Endothelial cell of umbilical vein (primary cell): ENCODE results near the gene ATXN1. TPM values are rescaled to one million over a fixed set of nuclear protein-coding genes. Genes with fewer than 3 reads are reported as not detected.
"Not testable (repeated sequence)": the region's sequence is repeated elsewhere in the genome, so short reads cannot be mapped to it uniquely, and the experiment has no call there.

Experiments
- BruUV-seq: library from RNA; stranded (reverse); fragments of 400-500 nt; replicated peaks from 2 replicates; lab custom pipeline; 2021; lab: Mats Ljungman, UMichigan
- CTCF ChIA-PET: fragments of 300-600, 350-600 bp; sonication (Branson Sonifier 250); formaldehyde crosslinking; loops from one replicate; lab custom pipeline; 2021; ENCODE audit warnings: antibody characterized with exemption, inconsistent platforms; lab: Charles Lee
- POLR2A ChIA-PET: fragments of 300-600, 350-600 bp; sonication (Branson Sonifier 250); formaldehyde crosslinking; loops from one replicate; lab custom pipeline; 2021; ENCODE audit warnings: antibody characterized with exemption, inconsistent platforms; lab: Charles Lee
- DNase-seq: peaks from one replicate; pipeline ENCODE4 v3.0.0-alpha.2; 2011; ENCODE audit warnings: low read depth, low spot score
- FAIRE-seq: peaks from 2 replicates; lab custom pipeline; 2011; peaks lifted over from hg19 to GRCh38; lab: Jason Lieb, UNC
- H2AFZ ChIP-seq: 2 replicates; pipeline ENCODE4 v1.6.0; 2012; ENCODE audit warnings: low read depth, low read length, control low read depth, inconsistent platforms
- H3K27ac ChIP-seq: 2 replicates; pipeline ENCODE4 v1.5.1; 2011; ENCODE audit warnings: low read depth, mild to moderate bottlenecking, control low read depth, low read length, moderate library complexity; ENCODE audit not compliant: insufficient read depth
- H3K27me3 ChIP-seq, 2 experiments: 2 replicates each; pipeline versions ENCODE4 v1.6.0 to v1.6.1; 2011; ENCODE audit warnings: low read length in 2 of 2, mixed read lengths in 1 of 2; ENCODE audit not compliant: control insufficient read depth in 2 of 2, insufficient read depth in 2 of 2
- H3K36me3 ChIP-seq, 2 experiments: 2 replicates in 1 of 2; 3 replicates in 1 of 2; pipeline ENCODE4 v1.5.1; 2011; ENCODE audit warnings: low read length in 2 of 2, mild to moderate bottlenecking in 1 of 2, moderate library complexity in 1 of 2; ENCODE audit not compliant: control insufficient read depth in 2 of 2, insufficient read depth in 2 of 2; ENCODE audit errors: extremely low read depth in 1 of 2
- H3K4me1 ChIP-seq: 3 replicates; pipeline ENCODE4 v1.5.1; 2011; ENCODE audit warnings: mild to moderate bottlenecking, low read length; ENCODE audit not compliant: control insufficient read depth, insufficient read depth; ENCODE audit errors: extremely low read depth
- H3K4me2 ChIP-seq: 2 replicates; pipeline ENCODE4 v1.6.1; 2011; ENCODE audit warnings: low read length, control low read depth, mixed read lengths; ENCODE audit not compliant: insufficient read depth
- H3K4me3 ChIP-seq, 3 experiments: fragments of 200-600 bp in 1 of 3; sonication (generic), shearing (Covaris generic) in 1 of 3; replicated peaks in 1 of 3; 2 replicates each; pipeline ENCODE4 v1.5.1; 2011 to 2016; ENCODE audit warnings: control low read depth in 3 of 3, low read length in 3 of 3, mild to moderate bottlenecking in 2 of 3, inconsistent platforms in 1 of 3, low read depth in 1 of 3, moderate library complexity in 1 of 3; ENCODE audit not compliant: insufficient read depth in 1 of 3
- H3K79me2 ChIP-seq: 2 replicates; pipeline ENCODE4 v1.6.0; 2012; ENCODE audit warnings: low read length, inconsistent platforms; ENCODE audit not compliant: control insufficient read depth, insufficient read depth
- H3K9ac ChIP-seq: replicated peaks from 2 replicates; pipeline ENCODE3; 2011; ENCODE audit warnings: low read length, control low read depth; ENCODE audit not compliant: insufficient read depth; ENCODE audit errors: extremely low read depth
- H3K9me1 ChIP-seq: replicated peaks from 3 replicates; pipeline ENCODE4 v1.6.0; 2011; ENCODE audit warnings: mild to moderate bottlenecking, low read length; ENCODE audit not compliant: control insufficient read depth, insufficient read depth; ENCODE audit errors: extremely low read depth
- H3K9me3 ChIP-seq: replicated peaks from 2 replicates; pipeline ENCODE4 v1.5.1; 2012; ENCODE audit warnings: low read length, inconsistent platforms; ENCODE audit not compliant: control insufficient read depth, insufficient read depth
- H4K20me1 ChIP-seq: replicated peaks from 2 replicates; pipeline ENCODE3; 2011; ENCODE audit warnings: mild to moderate bottlenecking, low read length; ENCODE audit not compliant: control insufficient read depth, insufficient read depth; ENCODE audit errors: extremely low read depth
- CTCF ChIP-seq, 2 donors: IDR thresholded peaks; 1 replicate in 1 of 2; 2 replicates in 1 of 2; pipeline ENCODE4 v1.5.1; 2011; ENCODE audit warnings: low read length in 2 of 2, mild to moderate bottlenecking in 2 of 2, moderate library complexity in 2 of 2, control low read depth in 1 of 2, inconsistent platforms in 1 of 2, low read depth in 1 of 2; ENCODE audit not compliant: insufficient read depth in 1 of 2; ENCODE audit errors: extremely low read depth in 1 of 2
- EZH2 ChIP-seq: IDR thresholded peaks from 2 replicates; pipeline ENCODE4 v1.6.1; 2012; ENCODE audit warnings: borderline replicate concordance, low read depth, mild to moderate bottlenecking, moderate library complexity, low read length, inconsistent platforms; ENCODE audit not compliant: severe bottlenecking
- FOS ChIP-seq: IDR thresholded peaks from 2 replicates; pipeline ENCODE4 v1.6.1; 2011; ENCODE audit warnings: mild to moderate bottlenecking, low read length, moderate library complexity, borderline replicate concordance; ENCODE audit not compliant: insufficient read depth
- GATA2 ChIP-seq: IDR thresholded peaks from 2 replicates; pipeline ENCODE4 v1.7.0; 2011; ENCODE audit warnings: low read depth, mild to moderate bottlenecking, moderate library complexity, mixed read lengths, low read length; ENCODE audit not compliant: insufficient read length, insufficient read depth
- JUN ChIP-seq: IDR thresholded peaks from 2 replicates; pipeline ENCODE4 v1.6.1; 2011; ENCODE audit warnings: borderline replicate concordance, low read depth; ENCODE audit not compliant: insufficient read length, insufficient read depth
- MAX ChIP-seq: IDR thresholded peaks from 2 replicates; pipeline ENCODE4 v1.6.1; 2011; ENCODE audit not compliant: insufficient read depth, insufficient read length
- MYC ChIP-seq: IDR thresholded peaks from one replicate; pipeline ENCODE4 v1.6.1; 2011; ENCODE audit warnings: mild to moderate bottlenecking, low read depth, low read length
- POLR2A ChIP-seq: IDR thresholded peaks from 2 replicates; pipeline ENCODE4 v1.6.1; 2012; ENCODE audit warnings: low read depth, mild to moderate bottlenecking, control low read depth, low read length
- POLR2AphosphoS5 ChIP-seq: IDR thresholded peaks from 2 replicates; pipeline ENCODE4 v1.6.1; 2012; ENCODE audit warnings: low read depth, mild to moderate bottlenecking, control low read depth, low read length, moderate library complexity; ENCODE audit not compliant: insufficient read depth
- dilution Hi-C: fragments of 300-500 bp; cut with MboI; formaldehyde crosslinking; loops from one replicate; pipeline ENCODE4 v1.15.0; 2019; ENCODE audit warnings: low sequenced_read_pairs; ENCODE audit not compliant: extremely low pct_ligation_motif_present
- intact Hi-C: fragments of 100-400 bp; cut with micrococcal nuclease; formaldehyde crosslinking; loops from one replicate; pipeline ENCODE4 v1.10.0; 2022
- polyA plus RNA-seq, 4 experiments: library from polyadenylated mRNA; depleted of rRNA in 3 of 4; stranded (reverse) in 3 of 4; unstranded in 1 of 4; fragments of >200 nt; gene quantifications; 2 replicates each; pipeline versions ENCODE4 v1.2.1 to v1.2.3, GENCODE V29; 2011 to 2012; ENCODE audit warnings: missing spikeins in 1 of 4
- total RNA-seq: library from RNA; stranded (reverse); gene quantifications from 2 replicates; pipeline ENCODE4 v1.2.3, GENCODE V29; 2021

ATXN1 gene
- total and polyA plus RNA-seq, 2 donors (not counting 3 experiments of a cell fraction or from before 2014, with no cell fraction given), result 16.4 to 33.0 TPM

DNA sequence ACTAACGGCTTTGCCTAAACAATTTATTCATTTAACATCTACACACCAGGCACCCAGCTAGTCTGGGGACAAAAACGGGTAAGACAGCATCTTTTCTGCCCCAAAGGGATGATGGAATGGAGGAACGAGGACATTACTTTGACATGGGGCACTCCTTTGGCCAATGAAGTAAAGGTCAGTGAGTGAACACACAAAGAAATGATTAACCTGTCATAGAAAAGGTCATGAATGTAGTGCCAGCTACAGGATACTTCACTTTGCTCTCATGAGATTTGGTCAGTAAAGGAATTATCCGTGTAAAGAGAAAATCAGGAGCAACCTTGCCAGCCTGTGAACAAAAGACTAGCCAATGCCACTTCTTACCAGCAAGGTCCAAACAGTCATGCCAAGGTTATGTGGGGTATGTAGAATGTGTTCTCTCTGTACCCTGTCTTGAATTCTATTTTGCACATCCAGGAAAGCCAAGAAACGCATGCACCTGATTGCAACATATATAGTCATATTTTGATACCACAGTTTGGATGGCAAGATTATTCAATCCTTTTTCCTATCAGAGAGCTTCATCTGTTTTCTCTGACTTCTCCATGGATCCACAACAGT, 377.6 kb downstream of the ATXN1 start:
- Histone ChIP-seq H3K4me1 (no peaks in the 10 kb centered on the region), H3K9me3 (no peaks in the 10 kb centered on the region), H3K4me2 (no peak overlapping the region), H3K27me3 (no peaks in the 10 kb centered on the region), H4K20me1 (no peaks in the 10 kb centered on the region), H3K9ac (no peak overlapping the region), H3K79me2 (no peaks in the 10 kb centered on the region), H3K4me3 (no peak overlapping the region), H3K36me3 (no peaks in the 10 kb centered on the region), H2AFZ (no peak overlapping the region), H3K27ac (no peak overlapping the region), H3K9me1 (no peaks in the 10 kb centered on the region)
- dilution Hi-C loops (no loop called here), intact Hi-C loops (no loop called here)
- FAIRE-seq (no peak), DNase-seq (no peak)
- ChIA-PET POLR2A (no interaction called here), CTCF (interaction anchor here (0.7 kb wide), 1 partner anchor 52 kb away, joined by 3 read pairs; no protein-coding TSS in a partner anchor)
- no peak for TF ChIP-seq JUN
- TF ChIP-seq POLR2A, result no peak
- TF ChIP-seq FOS, result no peak
- no peak for TF ChIP-seq POLR2AphosphoS5
- TF ChIP-seq CTCF (IDR thresholded peaks at IDR 0.05; ENCODE audit: extremely low read depth in 1 of 2, insufficient read depth in 1 of 2, low read depth in 1 of 2, low read length in 2 of 2), result no peak
- TF ChIP-seq EZH2, result no peak
- no peak for TF ChIP-seq MYC
- TF ChIP-seq GATA2, result no peak
- TF ChIP-seq MAX, result no peak
- no TSS peak for BruUV-seq

DNA sequence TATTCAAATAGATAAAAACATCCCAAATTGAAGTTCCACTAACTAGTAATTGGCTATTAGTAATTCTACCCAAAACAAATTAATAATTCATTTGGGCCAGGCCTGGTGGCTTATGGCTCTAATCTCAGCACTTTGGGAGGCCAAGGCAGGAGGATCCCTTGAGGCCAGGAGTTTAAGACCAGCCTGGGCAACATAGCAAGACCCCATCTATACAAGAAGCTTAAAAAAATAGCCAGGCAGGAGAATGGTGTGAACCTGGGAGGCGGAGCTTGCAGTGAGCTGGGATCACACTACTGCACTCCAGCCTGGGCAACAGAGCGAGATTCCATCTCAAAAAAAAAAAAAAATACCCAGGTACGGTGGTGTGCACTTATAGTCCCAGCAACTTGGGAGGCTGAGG, 379.3 kb downstream of the ATXN1 start:
- H3K4me2 ChIP-seq, H3K36me3 ChIP-seq, H2AFZ ChIP-seq, H3K9me3 ChIP-seq, H3K9ac ChIP-seq, DNase-seq, BruUV-seq, H3K27ac ChIP-seq, H3K9me1 ChIP-seq, H3K4me3 ChIP-seq, H3K4me1 ChIP-seq, intact Hi-C loops, H4K20me1 ChIP-seq, POLR2A ChIA-PET, dilution Hi-C loops, H3K79me2 ChIP-seq, H3K27me3 ChIP-seq, FAIRE-seq: not testable (repeated sequence)
- CTCF ChIA-PET, result interaction anchor here (1.2 kb wide), 1 partner anchor 43 kb away, joined by 3 read pairs; no protein-coding TSS in a partner anchor
